Measurements from ENCODE around the gene FIBIN.
"Not testable (repeated sequence)": the region's sequence is repeated elsewhere in the genome, so short reads cannot be mapped to it uniquely, and the experiment has no call there.

The FIBIN gene

GRCh38 chr11:26993965-26994457, at the start of gene FIBIN:
FIBIN (plus strand) TSS chr11:26994112; CDS start chr11:26994527, 415 bp downstream.
- DNase-seq (ENCODE audit: low read depth): no peak

- no peak for DNase-seq (ENCODE audit: low read depth)
Observed at GRCh38 chr11:26944866-26945664, 48.8 kb upstream of the FIBIN start.

GRCh38 chr11:26946257-26946716, 47.6 kb upstream of the FIBIN start:
- no peak for DNase-seq (ENCODE audit: low read depth)

GRCh38 chr11:26947379-26947844, 46.5 kb upstream of the FIBIN start:
- no peak for DNase-seq (ENCODE audit: low read depth)

- DNase-seq (ENCODE audit: low read depth): no peak
Observed at GRCh38 chr11:26947904-26948639, 45.8 kb upstream of the FIBIN start.

GRCh38 chr11:26948881-26949280, 45.0 kb upstream of the FIBIN start:
- DNase-seq (ENCODE audit: low read depth): no peak

- no peak for DNase-seq (ENCODE audit: low read depth)
Observed at GRCh38 chr11:26949846-26950245, 44.1 kb upstream of the FIBIN start.

GRCh38 chr11:26950260-26950719, 43.6 kb upstream of the FIBIN start:
- no peak for DNase-seq (ENCODE audit: low read depth)

GRCh38 chr11:26951809-26952515, 42.0 kb upstream of the FIBIN start:
- DNase-seq (ENCODE audit: low read depth): no peak

- no peak for DNase-seq (ENCODE audit: low read depth)
Observed at GRCh38 chr11:26953770-26954392, 40.0 kb upstream of the FIBIN start.

GRCh38 chr11:26958005-26958701, 35.8 kb upstream of the FIBIN start:
- no peak for DNase-seq (ENCODE audit: low read depth)

- DNase-seq (ENCODE audit: low read depth): no peak
Observed at GRCh38 chr11:26958702-26959049, 35.2 kb upstream of the FIBIN start.

- no peak for DNase-seq (ENCODE audit: low read depth)
Observed at GRCh38 chr11:26960281-26960680, 33.6 kb upstream of the FIBIN start.

- DNase-seq (ENCODE audit: low read depth): no peak
Observed at GRCh38 chr11:26963764-26964163, 30.1 kb upstream of the FIBIN start.

- DNase-seq (ENCODE audit: low read depth): no peak
Observed at GRCh38 chr11:26964339-26964738, 29.6 kb upstream of the FIBIN start.

- DNase-seq (ENCODE audit: low read depth): not testable (repeated sequence)
Observed at GRCh38 chr11:26964847-26965485, 28.9 kb upstream of the FIBIN start.

- DNase-seq (ENCODE audit: low read depth): no peak
Observed at GRCh38 chr11:26971961-26972360, 22.0 kb upstream of the FIBIN start.

- DNase-seq (ENCODE audit: low read depth): no peak
Observed at GRCh38 chr11:26974069-26974783, 19.7 kb upstream of the FIBIN start.

- no peak for DNase-seq (ENCODE audit: low read depth)
Observed at GRCh38 chr11:26974996-26975395, 18.9 kb upstream of the FIBIN start.

- DNase-seq (ENCODE audit: low read depth): no peak
Observed at GRCh38 chr11:26976389-26976788, 17.5 kb upstream of the FIBIN start.

All from stimulated activated CD8-positive, alpha-beta memory T cell treated with anti-CD3 and anti-CD28 coated beads, Interleukin-15, amount 100 ng/mL, for 1 hour (primary cell).